Adrenal gland (tissue), 5 donors: ENCODE data around the gene HINT2.

ENCODE experiments used
- CTCF ChIP-seq, 6 experiments: fragments of 450-650 bp in 4 of 6; fragments of 200-600 bp in 2 of 6; sonication (generic) in 1 of 6; IDR thresholded peaks; 1 replicate in 5 of 6; 2 replicates in 1 of 6; pipeline versions ENCODE4 v1.5.1 to v1.8.0; 2016 to 2021; ENCODE audit warnings: antibody characterized with exemption in 6 of 6, mild to moderate bottlenecking in 2 of 6, moderate library complexity in 1 of 6
- POLR2A ChIP-seq, 2 donors: fragments of 450-650 bp; IDR thresholded peaks; one replicate each; pipeline ENCODE4 v1.6.1; 2017; ENCODE audit warnings: antibody characterized with exemption in 2 of 2, mild to moderate bottlenecking in 2 of 2, moderate library complexity in 1 of 2
- donor health status: DM: no; HTN: no; CAD: no.

- TF ChIP-seq CTCF (IDR thresholded peaks at IDR 0.05) (no peak), POLR2A (IDR thresholded peaks at IDR 0.05) (no peak)
These were observed 24.8 kb downstream of the HINT2 start for GRCh38 chr9:35790025-35790384.
